HepG2 (cell line): ENCODE results near the gene PTCH1. TPM values are rescaled to one million over a fixed set of nuclear protein-coding genes. Genes with fewer than 3 reads are reported as not detected.

Experiments
- BRCA1 ChIP-seq: sonication (generic); formaldehyde crosslinking; IDR thresholded peaks from 2 replicates; pipeline ENCODE4 v1.4.0; 2020; ENCODE audit warnings: missing genetic modification reagents
- CHD4 ChIP-seq: fragments of 200-600 bp; sonication (generic); IDR thresholded peaks from 2 replicates; pipeline ENCODE4 v1.7.0; 2017; ENCODE audit warnings: mild to moderate bottlenecking, low read length, borderline replicate concordance
- FOXA1 ChIP-seq, 2 experiments: fragments of 450-650 bp in 1 of 2; sonication (generic) in 1 of 2; formaldehyde crosslinking in 1 of 2; IDR thresholded peaks; 2 replicates each; pipeline versions ENCODE4 v1.4.0 to v1.6.1; 2016 to 2020; ENCODE audit warnings: missing genetic modification reagents in 1 of 2
- MATR3 ChIP-seq: sonication (generic); formaldehyde crosslinking; IDR thresholded peaks from 2 replicates; pipeline ENCODE4 v1.4.0; 2020; ENCODE audit warnings: missing genetic modification reagents
- MED1 ChIP-seq: sonication (generic); formaldehyde crosslinking; IDR thresholded peaks from 2 replicates; pipeline ENCODE4 v1.4.0; 2020; ENCODE audit warnings: missing genetic modification reagents
- NR2F2 ChIP-seq: IDR thresholded peaks from 2 replicates; pipeline ENCODE4 v1.6.1; 2012; ENCODE audit warnings: low read depth, inconsistent platforms, borderline replicate concordance
- PHF21A ChIP-seq: sonication (generic); formaldehyde crosslinking; IDR thresholded peaks from 2 replicates; pipeline ENCODE4 v1.5.0; 2020; ENCODE audit warnings: mild to moderate bottlenecking, missing genetic modification reagents
- PITX1 ChIP-seq: sonication (generic); formaldehyde crosslinking; IDR thresholded peaks from 2 replicates; pipeline ENCODE4 v1.5.1; 2020; ENCODE audit warnings: mild to moderate bottlenecking, missing genetic modification reagents
- PREB ChIP-seq: sonication (generic); formaldehyde crosslinking; IDR thresholded peaks from 2 replicates; pipeline ENCODE4 v1.4.0; 2020; ENCODE audit warnings: missing genetic modification reagents
- SIN3A ChIP-seq: IDR thresholded peaks from 2 replicates; pipeline ENCODE4 v1.6.1; 2011; ENCODE audit warnings: low read depth, mild to moderate bottlenecking, control low read depth, low read length, borderline replicate concordance
- SOX6 ChIP-seq, 2 experiments: fragments of 450-650 bp in 1 of 2; sonication (generic) in 1 of 2; formaldehyde crosslinking in 1 of 2; IDR thresholded peaks; 2 replicates each; pipeline versions ENCODE4 v1.4.0 to v1.6.1; 2017 to 2020; ENCODE audit warnings: antibody characterized with exemption in 1 of 2, mild to moderate bottlenecking in 1 of 2, missing genetic modification reagents in 1 of 2
- ZBTB43 ChIP-seq: sonication (generic); formaldehyde crosslinking; conservative IDR thresholded peaks from 2 replicates; pipeline ENCODE4 v1.4.0; 2020; ENCODE audit warnings: missing genetic modification reagents
- ZFP90 ChIP-seq: sonication (generic); formaldehyde crosslinking; IDR thresholded peaks from 2 replicates; pipeline ENCODE4 v1.8.0; 2022; ENCODE audit warnings: missing genetic modification reagents, mild to moderate bottlenecking, inconsistent platforms, borderline replicate concordance
- ZNF598 ChIP-seq: sonication (generic); formaldehyde crosslinking; IDR thresholded peaks from 2 replicates; pipeline ENCODE4 v1.5.1; 2020; ENCODE audit warnings: mild to moderate bottlenecking, missing genetic modification reagents, borderline replicate concordance
- ZNF614 ChIP-seq: IDR thresholded peaks from 2 replicates; pipeline ENCODE4 v1.6.1; 2018; ENCODE audit warnings: missing biosample characterization, missing genetic modification reagents, inconsistent platforms, borderline replicate concordance
- polyA plus RNA-seq, 8 experiments: library from polyadenylated mRNA; depleted of rRNA in 3 of 8; stranded (reverse) in 7 of 8; unstranded in 1 of 8; fragments of >200 nt; fragmentation: Illumina TruSeq in 4 of 8; extraction: Trizol in 4 of 8; gene quantifications; 2 replicates each; pipeline versions ENCODE4 v1.2.1 to v1.2.3, GENCODE V29; 2011 to 2016; ENCODE audit warnings: low read depth in 4 of 8, missing spikeins in 1 of 8, mixed read lengths in 1 of 8; ENCODE audit not compliant: insufficient read depth in 1 of 8
- total RNA-seq, 5 experiments: library from RNA; depleted of rRNA; stranded (reverse); fragments of >200 nt; fragmentation: Illumina TruSeq; extraction: Trizol; gene quantifications; 2 replicates each; pipeline ENCODE4 v1.2.3, GENCODE V29; 2016; ENCODE audit warnings: low read depth in 1 of 5
- TF ChIP-seq, protein P1 (sequence below): sonication (generic); formaldehyde crosslinking; IDR thresholded peaks from 2 replicates; pipeline ENCODE4 v1.9.0; 2021; ENCODE audit warnings: mild to moderate bottlenecking, missing genetic modification reagents
- TF ChIP-seq, protein P2 (sequence below): sonication (generic); formaldehyde crosslinking; IDR thresholded peaks from 2 replicates; pipeline ENCODE4 v1.4.0; 2020; ENCODE audit warnings: missing genetic modification reagents, low read depth, mild to moderate bottlenecking, borderline replicate concordance

PTCH1 gene
- total and polyA plus RNA-seq, 2 of the 13 experiments (the other 11 are each of a cell fraction or from before 2014, with no cell fraction given): 2.8 to 3.9 TPM

DNA sequence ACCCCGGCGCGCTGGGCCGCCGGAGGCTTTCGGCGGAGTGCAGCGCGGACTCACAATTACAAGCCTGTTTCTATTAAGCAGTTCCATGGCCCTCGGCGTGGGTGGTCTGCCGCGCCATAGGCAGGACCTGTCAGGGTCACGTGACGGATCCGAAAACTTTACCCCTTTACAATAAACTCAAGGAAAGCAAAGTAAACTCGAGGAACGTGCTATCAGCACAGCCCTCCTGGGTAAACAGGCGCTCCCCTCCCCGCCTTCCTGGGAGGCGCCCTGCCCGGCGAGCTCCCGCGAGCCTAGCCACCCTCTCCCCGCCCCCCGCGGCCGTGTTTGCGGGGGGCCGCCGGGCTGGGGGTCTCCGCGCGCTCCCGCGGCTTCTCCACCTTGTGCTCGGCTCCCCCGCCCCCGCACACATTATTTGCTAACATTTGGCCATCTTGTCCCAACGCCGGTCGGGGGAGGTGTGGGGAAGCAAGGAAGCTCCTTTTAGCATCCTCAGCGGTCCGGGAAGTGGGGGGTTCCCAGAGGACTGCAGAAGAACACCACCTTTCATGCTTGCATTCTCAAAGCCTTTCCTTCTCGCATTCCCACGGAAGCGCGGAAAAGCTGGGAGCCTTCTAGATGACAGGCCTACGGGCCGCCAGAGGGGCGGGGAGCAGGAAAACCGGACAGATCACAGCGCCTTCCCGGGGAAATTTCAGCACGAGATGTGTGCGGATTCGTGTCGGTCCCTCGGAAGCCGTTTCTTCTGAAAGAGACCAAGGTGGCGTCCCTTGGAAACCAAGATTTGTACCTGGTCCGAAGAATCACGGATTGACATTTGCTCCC, at the start of gene PTCH1 (continued):
- TF ChIP-seq FOXA1 (IDR thresholded peaks at IDR 0.05) (no peak), FOXA1 (CRISPR knock-in tag; IDR thresholded peaks at IDR 0.05) (peak; percentile 67), MED1 (0 out of 2 replicates have a peak, but pooled peaks have one; percentile 12), ZBTB43 (no peak), SOX6 (IDR thresholded peaks at IDR 0.05) (no peak), SOX6 (CRISPR knock-in tag; IDR thresholded peaks at IDR 0.05) (no peak), ZNF598 (CRISPR knock-in tag) (no peak), ZFP90 (CRISPR knock-in tag) (no peak), SIN3A (no peak), CHD4 (no peak), PREB (CRISPR knock-in tag) (no peak), BRCA1 (no peak), ZNF614 (CRISPR knock-in tag) (no peak), PITX1 (CRISPR knock-in tag) (0 out of 2 replicates have a peak, but pooled peaks have one; percentile 17), PHF21A (0 out of 2 replicates have a peak, but pooled peaks have one; percentile 19), NR2F2 (no peak), MATR3 (CRISPR knock-in tag) (no peak)
- TF ChIP-seq, protein P1, sequence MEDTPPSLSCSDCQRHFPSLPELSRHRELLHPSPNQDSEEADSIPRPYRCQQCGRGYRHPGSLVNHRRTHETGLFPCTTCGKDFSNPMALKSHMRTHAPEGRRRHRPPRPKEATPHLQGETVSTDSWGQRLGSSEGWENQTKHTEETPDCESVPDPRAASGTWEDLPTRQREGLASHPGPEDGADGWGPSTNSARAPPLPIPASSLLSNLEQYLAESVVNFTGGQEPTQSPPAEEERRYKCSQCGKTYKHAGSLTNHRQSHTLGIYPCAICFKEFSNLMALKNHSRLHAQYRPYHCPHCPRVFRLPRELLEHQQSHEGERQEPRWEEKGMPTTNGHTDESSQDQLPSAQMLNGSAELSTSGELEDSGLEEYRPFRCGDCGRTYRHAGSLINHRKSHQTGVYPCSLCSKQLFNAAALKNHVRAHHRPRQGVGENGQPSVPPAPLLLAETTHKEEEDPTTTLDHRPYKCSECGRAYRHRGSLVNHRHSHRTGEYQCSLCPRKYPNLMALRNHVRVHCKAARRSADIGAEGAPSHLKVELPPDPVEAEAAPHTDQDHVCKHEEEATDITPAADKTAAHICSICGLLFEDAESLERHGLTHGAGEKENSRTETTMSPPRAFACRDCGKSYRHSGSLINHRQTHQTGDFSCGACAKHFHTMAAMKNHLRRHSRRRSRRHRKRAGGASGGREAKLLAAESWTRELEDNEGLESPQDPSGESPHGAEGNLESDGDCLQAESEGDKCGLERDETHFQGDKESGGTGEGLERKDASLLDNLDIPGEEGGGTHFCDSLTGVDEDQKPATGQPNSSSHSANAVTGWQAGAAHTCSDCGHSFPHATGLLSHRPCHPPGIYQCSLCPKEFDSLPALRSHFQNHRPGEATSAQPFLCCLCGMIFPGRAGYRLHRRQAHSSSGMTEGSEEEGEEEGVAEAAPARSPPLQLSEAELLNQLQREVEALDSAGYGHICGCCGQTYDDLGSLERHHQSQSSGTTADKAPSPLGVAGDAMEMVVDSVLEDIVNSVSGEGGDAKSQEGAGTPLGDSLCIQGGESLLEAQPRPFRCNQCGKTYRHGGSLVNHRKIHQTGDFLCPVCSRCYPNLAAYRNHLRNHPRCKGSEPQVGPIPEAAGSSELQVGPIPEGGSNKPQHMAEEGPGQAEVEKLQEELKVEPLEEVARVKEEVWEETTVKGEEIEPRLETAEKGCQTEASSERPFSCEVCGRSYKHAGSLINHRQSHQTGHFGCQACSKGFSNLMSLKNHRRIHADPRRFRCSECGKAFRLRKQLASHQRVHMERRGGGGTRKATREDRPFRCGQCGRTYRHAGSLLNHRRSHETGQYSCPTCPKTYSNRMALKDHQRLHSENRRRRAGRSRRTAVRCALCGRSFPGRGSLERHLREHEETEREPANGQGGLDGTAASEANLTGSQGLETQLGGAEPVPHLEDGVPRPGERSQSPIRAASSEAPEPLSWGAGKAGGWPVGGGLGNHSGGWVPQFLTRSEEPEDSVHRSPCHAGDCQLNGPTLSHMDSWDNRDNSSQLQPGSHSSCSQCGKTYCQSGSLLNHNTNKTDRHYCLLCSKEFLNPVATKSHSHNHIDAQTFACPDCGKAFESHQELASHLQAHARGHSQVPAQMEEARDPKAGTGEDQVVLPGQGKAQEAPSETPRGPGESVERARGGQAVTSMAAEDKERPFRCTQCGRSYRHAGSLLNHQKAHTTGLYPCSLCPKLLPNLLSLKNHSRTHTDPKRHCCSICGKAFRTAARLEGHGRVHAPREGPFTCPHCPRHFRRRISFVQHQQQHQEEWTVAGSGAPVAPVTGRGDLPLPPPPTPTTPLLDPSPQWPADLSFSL (CRISPR knock-in tag): peak; percentile 39; the same call in 1 of the 2 replicates
- TF ChIP-seq, protein P2, sequence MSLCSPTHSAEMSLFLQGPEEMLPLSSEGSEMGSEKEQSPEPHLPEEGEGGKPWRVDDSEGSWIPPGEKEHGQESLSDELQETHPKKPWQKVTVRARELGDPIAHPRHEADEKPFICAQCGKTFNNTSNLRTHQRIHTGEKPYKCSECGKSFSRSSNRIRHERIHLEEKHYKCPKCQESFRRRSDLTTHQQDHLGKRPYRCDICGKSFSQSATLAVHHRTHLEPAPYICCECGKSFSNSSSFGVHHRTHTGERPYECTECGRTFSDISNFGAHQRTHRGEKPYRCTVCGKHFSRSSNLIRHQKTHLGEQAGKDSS (CRISPR knock-in tag): no peak
